Right forelimb (tissue), 1 donor: ENCODE measurements around the gene CES5A.
"Not testable (repeated sequence)": the region's sequence is repeated elsewhere in the genome, so short reads cannot be mapped to it uniquely, and the experiment has no call there.

Experiments
- DNase-seq: peaks from one replicate; pipeline ENCODE4 v3.0.0-alpha.2; 2018

CES5A gene

DNA sequence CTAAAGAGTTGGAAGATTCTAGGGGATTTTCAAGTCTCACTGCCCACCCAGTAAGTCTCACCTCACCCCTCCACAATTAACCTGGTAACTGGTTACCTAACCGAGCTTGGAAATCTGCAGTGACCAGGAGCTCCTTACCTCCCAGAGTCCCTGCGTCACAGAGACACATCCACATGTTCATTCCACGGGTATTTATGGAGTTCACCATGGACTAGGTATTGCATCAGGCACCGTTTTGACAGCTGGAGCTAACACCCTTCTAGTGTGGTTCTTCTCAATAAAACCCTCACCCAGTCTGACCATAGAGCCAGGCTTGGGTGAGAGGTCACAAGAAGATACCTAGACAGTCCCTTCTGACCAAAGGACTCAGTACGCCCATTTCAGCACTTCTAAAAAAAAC, 2.1 kb downstream of the CES5A start:
- DNase-seq = no peak

DNA sequence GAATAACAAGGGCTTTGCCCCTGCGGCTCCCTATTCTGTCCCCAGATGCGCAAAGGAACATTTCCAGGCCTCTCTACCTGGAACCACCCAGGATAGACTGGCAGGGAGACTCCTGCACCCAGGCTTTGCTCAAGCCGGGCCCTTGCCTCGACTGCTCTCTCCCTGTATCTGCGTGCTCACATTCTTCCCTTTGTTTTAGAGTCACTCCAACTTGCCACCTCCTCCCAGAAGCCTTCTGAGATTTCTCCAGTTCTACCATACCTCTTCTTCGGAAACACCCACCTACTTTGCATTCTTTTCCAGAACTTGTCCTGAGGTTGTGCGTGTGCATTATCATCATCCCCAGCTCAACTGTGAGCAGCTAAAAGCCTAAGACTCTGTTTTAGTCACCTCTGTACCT, 3.0 kb downstream of the CES5A start:
- no peak for DNase-seq

DNA sequence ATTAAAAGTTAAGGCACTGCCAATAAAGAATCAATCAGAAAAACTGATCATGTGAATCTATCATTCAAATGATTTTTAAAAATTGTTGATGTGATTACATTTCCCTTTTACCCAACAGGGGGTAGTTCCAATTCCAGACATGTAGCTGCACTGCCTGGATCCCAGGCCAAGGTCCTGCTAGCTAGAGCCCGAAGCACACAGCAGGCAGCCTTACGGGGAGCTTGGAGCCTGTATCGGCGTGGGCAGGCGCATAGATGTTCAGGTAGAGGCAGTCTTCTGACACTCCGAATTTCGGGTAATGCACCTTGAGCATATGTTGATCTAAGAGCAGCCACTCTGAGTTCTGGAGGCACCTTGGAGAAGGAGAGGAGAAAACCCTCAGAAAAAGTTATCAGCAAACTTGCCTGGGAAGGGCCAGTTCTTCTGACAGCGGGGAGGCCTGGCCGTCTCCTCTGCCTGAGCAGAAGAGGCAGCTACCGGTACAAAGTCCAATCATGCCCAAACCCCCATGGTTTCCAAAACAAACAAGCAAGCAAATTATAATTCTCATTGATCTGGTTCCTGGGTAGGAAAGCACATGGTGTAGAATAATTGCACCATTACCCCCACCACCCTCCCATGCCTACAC, 3.6 kb downstream of the CES5A start:
- DNase-seq = no peak

- DNase-seq = no peak
Observed at GRCh38 chr16:55868980-55869379, 6.2 kb downstream of the CES5A start.

- DNase-seq = no peak
Observed at GRCh38 chr16:55868137-55868536, 7.0 kb downstream of the CES5A start.

- no peak for DNase-seq
Observed at GRCh38 chr16:55861288-55861687, 13.9 kb downstream of the CES5A start.

- DNase-seq = not testable (repeated sequence)
Observed at GRCh38 chr16:55857650-55858049, 17.5 kb downstream of the CES5A start.

- no peak for DNase-seq
Observed at GRCh38 chr16:55856950-55857349, 18.2 kb downstream of the CES5A start.

GRCh38 chr16:55853114-55853513, 22.1 kb downstream of the CES5A start:
- DNase-seq = no peak

DNA sequence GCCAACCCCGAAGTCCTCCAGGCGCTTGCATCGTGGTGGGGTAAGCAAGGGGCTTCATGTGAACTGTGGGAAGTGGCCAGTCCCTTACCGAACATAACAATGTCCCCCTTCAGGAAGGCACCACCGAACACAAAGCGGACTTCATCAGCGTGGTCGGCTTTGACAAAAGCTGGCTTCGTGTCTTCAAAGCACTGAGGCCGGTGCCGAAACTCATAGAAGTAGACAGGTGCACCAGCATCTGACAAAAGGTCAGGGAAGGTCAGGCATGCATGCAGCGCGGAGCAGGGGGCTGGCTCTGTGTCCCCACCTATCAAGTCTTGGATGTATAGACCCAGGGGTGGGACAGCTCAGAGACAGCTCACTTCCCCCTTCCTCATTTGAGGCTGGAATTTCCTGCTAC, 25.6 kb downstream of the CES5A start:
- DNase-seq = no peak

GRCh38 chr16:55846598-55847346, 28.4 kb downstream of the CES5A start:
- DNase-seq = no peak

DNA sequence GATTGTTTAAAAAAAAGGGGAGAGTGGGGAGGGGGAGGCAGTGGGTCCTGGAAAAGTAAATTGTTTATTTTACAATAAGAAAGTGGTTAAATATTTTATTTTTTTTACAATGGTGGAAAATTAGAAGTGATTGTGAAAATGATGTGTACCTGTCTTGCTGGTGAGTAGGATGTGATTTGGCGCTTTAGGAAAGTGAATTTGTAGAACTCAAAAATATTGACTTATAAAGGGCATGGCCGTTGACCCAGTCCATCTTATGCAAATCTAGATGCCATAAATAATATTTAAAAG, 32.1 kb downstream of the CES5A start:
- DNase-seq = no peak

- no peak for DNase-seq
Observed at GRCh38 chr16:55842369-55843104, 32.6 kb downstream of the CES5A start.

- no peak for DNase-seq
Observed at GRCh38 chr16:55839115-55839514, 36.1 kb downstream of the CES5A start.

GRCh38 chr16:55836158-55836611, 39.0 kb downstream of the CES5A start:
- no peak for DNase-seq

- no peak for DNase-seq
Observed at GRCh38 chr16:55835581-55835980, 39.6 kb downstream of the CES5A start.

DNA sequence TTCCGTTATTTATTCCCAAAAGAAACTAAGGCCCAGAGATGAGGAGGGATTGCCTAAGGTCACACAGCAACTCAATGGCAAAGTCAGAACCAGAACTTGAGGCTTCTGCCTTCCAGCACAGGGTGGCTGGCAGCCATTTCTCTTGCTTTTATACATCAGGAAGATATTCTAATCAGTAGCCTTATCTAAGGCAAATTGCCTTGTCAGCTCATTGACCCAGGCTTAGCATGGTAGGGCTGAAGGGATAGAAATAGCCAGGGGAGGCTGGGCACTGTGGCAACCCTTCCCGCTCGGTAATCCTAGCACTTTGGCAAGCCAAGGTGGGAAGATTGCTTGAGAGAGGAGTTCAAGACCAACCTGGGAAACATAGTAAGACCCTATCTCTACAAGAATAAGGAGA, 40.0 kb downstream of the CES5A start:
- not testable (repeated sequence) for DNase-seq

DNA sequence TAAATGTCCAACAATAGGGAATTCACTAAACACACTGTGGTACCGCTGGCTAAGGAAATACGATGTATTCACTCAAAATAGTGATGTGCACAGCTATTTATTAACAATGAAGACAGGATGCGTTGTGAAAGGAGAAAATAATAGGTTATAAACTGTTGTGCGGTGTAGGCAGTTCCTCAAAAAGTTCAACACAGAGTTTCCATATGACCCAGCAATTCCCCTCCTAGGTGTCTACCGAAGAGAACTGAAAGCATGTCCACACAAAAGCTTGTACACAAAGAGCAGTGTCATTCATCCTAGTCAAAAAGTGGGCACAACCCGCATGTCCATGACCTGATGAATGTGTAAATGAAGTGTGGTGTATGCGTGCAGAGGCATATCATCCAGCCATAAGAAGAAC, 41.1 kb downstream of the CES5A start:
- no peak for DNase-seq

GRCh38 chr16:55832773-55833691, 42.1 kb downstream of the CES5A start, which contains the start of gene CES1:
Gene CES1, minus strand, starts transcription at chr16:55833096. Its CDS starts 41 bp downstream, at chr16:55833055.
- no peak for DNase-seq

- no peak for DNase-seq
Observed at GRCh38 chr16:55832425-55832772, 42.8 kb downstream of the CES5A start.

DNA sequence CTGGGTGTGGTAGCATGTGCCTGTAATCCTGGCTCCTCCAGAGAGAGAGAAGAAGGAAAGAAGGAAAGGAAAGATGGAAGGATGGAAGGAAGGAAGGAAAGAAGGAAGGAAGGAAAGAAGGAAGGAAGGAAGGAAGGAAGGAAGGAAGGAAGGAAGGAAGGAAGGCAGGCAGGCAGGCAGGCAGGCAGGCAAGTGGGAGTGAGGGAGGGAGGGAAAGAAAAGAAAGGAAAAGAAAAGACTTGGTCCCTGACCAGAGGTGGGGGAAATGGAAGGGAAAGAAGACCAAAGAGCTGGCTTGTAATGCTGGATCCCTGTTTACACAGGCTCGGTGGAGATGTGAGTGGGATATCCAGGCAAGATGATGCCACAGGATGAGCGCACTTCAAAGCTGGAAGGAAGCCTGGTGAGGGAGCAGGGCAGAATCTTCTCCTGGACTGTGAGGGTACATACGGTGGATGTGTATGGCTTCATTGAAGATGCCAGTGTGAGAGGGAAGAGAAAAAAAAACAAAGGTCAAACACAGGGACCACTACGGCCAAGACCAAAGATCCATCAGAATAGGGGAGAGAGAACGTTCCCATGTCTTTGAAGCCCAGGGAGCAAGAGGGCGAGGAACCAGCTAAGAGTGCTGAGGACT, 44.4 kb downstream of the CES5A start:
- DNase-seq = no peak

DNA sequence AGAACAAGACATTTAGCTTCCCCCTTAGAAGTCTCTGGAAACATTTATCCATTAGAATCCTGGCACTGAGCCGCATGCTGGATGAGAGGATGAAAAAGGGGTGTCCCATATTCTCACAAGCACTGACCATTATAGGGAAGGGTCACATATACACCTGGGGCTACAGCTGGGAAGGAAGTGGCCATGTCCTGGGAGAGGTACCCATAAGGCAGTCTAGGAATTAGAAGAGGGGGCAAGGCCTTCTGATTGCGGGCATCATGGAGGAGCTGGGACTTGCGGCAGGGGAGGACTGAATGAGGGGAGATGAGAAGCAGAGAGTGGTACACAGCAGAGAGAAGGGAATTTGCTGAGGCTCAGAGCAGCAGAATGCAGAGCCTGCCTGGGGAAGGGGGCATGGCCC, 45.9 kb downstream of the CES5A start:
- DNase-seq = not testable (repeated sequence)

DNA sequence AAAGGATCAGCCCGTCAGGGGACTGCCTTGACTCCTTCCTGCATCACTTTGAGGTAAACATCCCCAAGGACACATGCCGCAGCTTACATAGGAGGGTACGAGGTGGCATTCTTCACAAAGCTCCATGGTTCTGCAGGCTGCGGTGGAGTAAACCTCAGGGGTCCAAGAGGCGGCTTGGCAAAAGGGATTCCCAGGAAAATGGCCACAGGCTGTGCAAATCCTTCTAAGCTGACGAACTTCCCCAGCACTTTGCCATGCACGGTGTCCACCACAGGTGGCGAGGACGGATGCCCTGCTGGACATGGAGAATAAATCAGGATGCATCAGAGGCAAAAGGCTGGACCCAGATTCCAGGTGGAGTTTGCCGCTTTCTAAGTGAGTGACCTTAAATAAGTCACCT, 46.5 kb downstream of the CES5A start:
- DNase-seq = no peak
